Neural progenitor cell (in vitro differentiated cells): ENCODE measurements around the gene CSTF2. TPM values are rescaled to one million over a fixed set of nuclear protein-coding genes. Genes with fewer than 3 reads are reported as not detected.

Experiments
- DNase-seq: peaks from one replicate; pipeline ENCODE4 v3.0.0-alpha.2; 2016; ENCODE audit warnings: low spot score
- H2AFZ ChIP-seq: fragments of 200-600 bp; sonication (generic); replicated peaks from 2 replicates; pipeline ENCODE4 v1.6.1; 2016; ENCODE audit warnings: antibody characterized with exemption
- H3F3A ChIP-seq: fragments of 200-600 bp; sonication (generic); 2 replicates; pipeline ENCODE4 v1.6.1; 2016; ENCODE audit warnings: antibody characterized with exemption, low read depth
- H3K27ac ChIP-seq: fragments of 200-600 bp; sonication (generic); 2 replicates; pipeline ENCODE4 v1.5.1; 2016; ENCODE audit warnings: mild to moderate bottlenecking
- H3K27me3 ChIP-seq: fragments of 200-600 bp; sonication (generic); 2 replicates; pipeline ENCODE4 v1.6.1; 2016; ENCODE audit warnings: mild to moderate bottlenecking, moderate library complexity
- H3K36me3 ChIP-seq: fragments of 200-600 bp; sonication (generic); 2 replicates; pipeline ENCODE4 v1.5.1; 2016
- H3K4me1 ChIP-seq: fragments of 200-600 bp; sonication (generic); 2 replicates; pipeline ENCODE4 v1.6.1; 2016; ENCODE audit warnings: mixed run types
- H3K4me2 ChIP-seq: fragments of 200-600 bp; sonication (generic); 2 replicates; pipeline ENCODE4 v1.6.1; 2016
- H3K4me3 ChIP-seq: fragments of 200-600 bp; sonication (generic); 2 replicates; pipeline ENCODE4 v1.5.1; 2016
- H3K79me2 ChIP-seq: fragments of 200-600 bp; sonication (generic); 2 replicates; pipeline ENCODE4 v1.6.1; 2016; ENCODE audit warnings: low read depth
- H3K9ac ChIP-seq: fragments of 200-600 bp; sonication (generic); 2 replicates; pipeline ENCODE4 v1.6.1; 2016
- H3K9me3 ChIP-seq: fragments of 200-600 bp; sonication (generic); 2 replicates; pipeline ENCODE4 v1.5.1; 2016; ENCODE audit warnings: low read depth
- H4K20me1 ChIP-seq: fragments of 200-600 bp; sonication (generic); 2 replicates; pipeline ENCODE4 v1.6.1; 2016; ENCODE audit warnings: low read depth
- H3K27ac Mint-ChIP-seq: 3 replicates; pipeline ENCODE4 v1.8.0; 2021; ENCODE audit warnings: mixed read lengths
- H3K27me3 Mint-ChIP-seq: 2 replicates; pipeline ENCODE4 v1.8.0; 2022; ENCODE audit warnings: low read depth, mild to moderate bottlenecking, inconsistent platforms, moderate library complexity, mixed read lengths; ENCODE audit not compliant: insufficient read depth
- H3K36me3 Mint-ChIP-seq: 3 replicates; pipeline ENCODE4 v1.8.0; 2021; ENCODE audit warnings: mixed read lengths
- H3K4me1 Mint-ChIP-seq: 3 replicates; pipeline ENCODE4 v1.8.0; 2021; ENCODE audit warnings: mixed read lengths
- H3K4me3 Mint-ChIP-seq: 3 replicates; pipeline ENCODE4 v1.8.0; 2021; ENCODE audit warnings: mild to moderate bottlenecking, moderate library complexity, mixed read lengths
- H3K9me3 Mint-ChIP-seq: 3 replicates; pipeline ENCODE4 v1.8.0; 2020; ENCODE audit warnings: mixed read lengths
- CTCF ChIP-seq: fragments of 200-600 bp; sonication (generic); IDR thresholded peaks from 2 replicates; pipeline ENCODE4 v1.5.1; 2017; ENCODE audit warnings: antibody characterized with exemption, mild to moderate bottlenecking
- EZH2 ChIP-seq: fragments of 200-600 bp; sonication (generic); IDR thresholded peaks from 2 replicates; pipeline ENCODE4 v1.6.1; 2017; ENCODE audit warnings: antibody characterized with exemption, mild to moderate bottlenecking, moderate library complexity
- EZH2phosphoT487 ChIP-seq: fragments of 200-600 bp; sonication (generic); IDR thresholded peaks from 2 replicates; pipeline ENCODE4 v1.6.1; 2017; ENCODE audit warnings: antibody characterized with exemption
- total RNA-seq: library from RNA; depleted of rRNA; stranded (reverse); fragments of >200 nt; gene quantifications from 2 replicates; pipeline ENCODE4 v1.2.3, GENCODE V29; 2015; ENCODE audit warnings: low replicate concordance

CSTF2 gene
- total RNA-seq, 1 donor from 2014 or later = 19.8 TPM

GRCh38 chrX:100817340-100817739 lies 2.9 kb upstream of the CSTF2 start:
- H3K27ac ChIP-seq = no peak overlapping the region
- H3K4me2 ChIP-seq = no peak overlapping the region
- no peaks in the 10 kb centered on the region for H4K20me1 ChIP-seq
- TF ChIP-seq EZH2phosphoT487 (no peak), CTCF (no peak), EZH2 (no peak)
- no peak overlapping the region for H3K27ac Mint-ChIP-seq
- no peak overlapping the region for H3K9ac ChIP-seq
- peaks cover 9% of the 10 kb centered on the region for H3K9me3 ChIP-seq
- no peak overlapping the region for H2AFZ ChIP-seq
- H3K4me3 Mint-ChIP-seq = no peak overlapping the region
- no peak overlapping the region for H3K4me3 ChIP-seq
- H3K79me2 ChIP-seq = peaks cover 9% of the 10 kb centered on the region
- H3K36me3 ChIP-seq = no peaks in the 10 kb centered on the region
- peaks cover 4% of the 10 kb centered on the region for H3K4me1 Mint-ChIP-seq
- H3K9me3 Mint-ChIP-seq = peaks cover 9% of the 10 kb centered on the region
- no peaks in the 10 kb centered on the region for H3F3A ChIP-seq
- no peak for DNase-seq
- peaks cover 2% of the 10 kb centered on the region for H3K27me3 Mint-ChIP-seq
- H3K27me3 ChIP-seq = peaks cover 35% of the 10 kb centered on the region
- H3K36me3 Mint-ChIP-seq = no peaks in the 10 kb centered on the region
- no peaks in the 10 kb centered on the region for H3K4me1 ChIP-seq

GRCh38 chrX:100819534-100819836 lies 706 bp upstream of the CSTF2 start:
- Histone ChIP-seq H4K20me1 (no peaks in the 10 kb centered on the region), H3K79me2 (peaks cover 9% of the 10 kb centered on the region), H3K4me3 (peak overlapping the region; percentile 72), H2AFZ (peak overlapping the region; percentile 79), H3F3A (no peaks in the 10 kb centered on the region), H3K9ac (no peak overlapping the region), H3K27ac (no peak overlapping the region), H3K27me3 (peaks cover 35% of the 10 kb centered on the region), H3K4me1 (no peaks in the 10 kb centered on the region), H3K36me3 (no peaks in the 10 kb centered on the region), H3K4me2 (peak overlapping the region; percentile 82), H3K9me3 (peaks cover 4% of the 10 kb centered on the region)
- H3K27ac Mint-ChIP-seq = no peak overlapping the region
- peaks cover 4% of the 10 kb centered on the region for H3K4me1 Mint-ChIP-seq
- DNase-seq = no peak
- H3K36me3 Mint-ChIP-seq = peaks cover 6% of the 10 kb centered on the region
- peaks cover 2% of the 10 kb centered on the region for H3K27me3 Mint-ChIP-seq
- no peak for TF ChIP-seq CTCF
- no peak for TF ChIP-seq EZH2phosphoT487
- TF ChIP-seq EZH2 = no peak
- peaks cover 9% of the 10 kb centered on the region for H3K9me3 Mint-ChIP-seq
- peak overlapping the region; percentile 95 for H3K4me3 Mint-ChIP-seq

GRCh38 chrX:100829730-100830129 lies 9.5 kb downstream of the CSTF2 start:
- Histone ChIP-seq H3K9me3 (no peaks in the 10 kb centered on the region), H3K9ac (no peak overlapping the region), H3K4me1 (no peaks in the 10 kb centered on the region), H3K79me2 (no peaks in the 10 kb centered on the region), H4K20me1 (no peaks in the 10 kb centered on the region), H2AFZ (no peak overlapping the region), H3K36me3 (no peaks in the 10 kb centered on the region), H3K4me3 (no peak overlapping the region), H3K27me3 (no peaks in the 10 kb centered on the region), H3F3A (no peaks in the 10 kb centered on the region), H3K27ac (no peak overlapping the region), H3K4me2 (no peak overlapping the region)
- no peak for DNase-seq
- Mint-ChIP-seq H3K4me1 (no peaks in the 10 kb centered on the region), H3K27me3 (no peaks in the 10 kb centered on the region), H3K36me3 (peaks cover 2% of the 10 kb centered on the region), H3K27ac (no peak overlapping the region), H3K9me3 (no peaks in the 10 kb centered on the region), H3K4me3 (no peak overlapping the region)
- TF ChIP-seq EZH2 (no peak), CTCF (no peak), EZH2phosphoT487 (no peak)

- Histone ChIP-seq H3K36me3 (no peaks in the 10 kb centered on the region), H3K27me3 (no peaks in the 10 kb centered on the region), H2AFZ (no peak overlapping the region), H3K4me3 (no peak overlapping the region), H3K4me2 (no peak overlapping the region), H3K79me2 (no peaks in the 10 kb centered on the region), H3K4me1 (no peaks in the 10 kb centered on the region), H3F3A (no peaks in the 10 kb centered on the region), H3K9me3 (no peaks in the 10 kb centered on the region), H3K27ac (no peak overlapping the region), H4K20me1 (no peaks in the 10 kb centered on the region), H3K9ac (no peak overlapping the region)
- H3K4me1 Mint-ChIP-seq = no peaks in the 10 kb centered on the region
- H3K27ac Mint-ChIP-seq = no peak overlapping the region
- no peaks in the 10 kb centered on the region for H3K9me3 Mint-ChIP-seq
- H3K27me3 Mint-ChIP-seq = no peaks in the 10 kb centered on the region
- peaks cover 2% of the 10 kb centered on the region for H3K36me3 Mint-ChIP-seq
- no peak overlapping the region for H3K4me3 Mint-ChIP-seq
- TF ChIP-seq CTCF (no peak), EZH2phosphoT487 (no peak), EZH2 (no peak)
- DNase-seq = no peak
Measured at GRCh38 chrX:100830143-100830542, 10.0 kb downstream of the CSTF2 start.
